Spleen (tissue), 11 donors: ENCODE results near the gene RPTOR. TPM values are rescaled to one million over a fixed set of nuclear protein-coding genes. Genes with fewer than 3 reads are reported as not detected.

ENCODE experiments used
- DNase-seq: peaks from one replicate; pipeline ENCODE4 v3.0.0-alpha.2; 2020
- H3K27ac ChIP-seq, 8 donors: fragments of 200-600 bp; sonication (generic) in 7 of 8; 1 replicate in 4 of 8; 2 replicates in 4 of 8; pipeline versions ENCODE4 v1.5.0 to v1.8.0; 2016 to 2021; ENCODE audit warnings: inconsistent platforms in 4 of 8, mild to moderate bottlenecking in 4 of 8, moderate library complexity in 1 of 8
- H3K27me3 ChIP-seq, 7 donors: fragments of 200-600 bp; sonication (generic) in 6 of 7; replicated peaks in 1 of 7; 1 replicate in 4 of 7; 2 replicates in 3 of 7; pipeline versions ENCODE4 v1.5.0 to v1.8.0; 2016 to 2021; ENCODE audit warnings: inconsistent platforms in 3 of 7, mild to moderate bottlenecking in 1 of 7
- H3K36me3 ChIP-seq, 6 donors: fragments of 200-600 bp; sonication (generic) in 5 of 6; 1 replicate in 4 of 6; 2 replicates in 2 of 6; pipeline versions ENCODE4 v1.5.0 to v1.8.0; 2016 to 2021; ENCODE audit warnings: inconsistent platforms in 2 of 6
- H3K4me1 ChIP-seq, 6 donors: fragments of 200-600 bp; sonication (generic) in 5 of 6; 1 replicate in 3 of 6; 2 replicates in 3 of 6; pipeline versions ENCODE4 v1.5.0 to v1.8.0; 2016 to 2021; ENCODE audit warnings: inconsistent platforms in 3 of 6
- H3K4me3 ChIP-seq, 8 donors: fragments of 200-600 bp; sonication (generic) in 7 of 8; 1 replicate in 4 of 8; 2 replicates in 4 of 8; pipeline versions ENCODE4 v1.5.0 to v1.8.0; 2016 to 2021; ENCODE audit warnings: inconsistent platforms in 4 of 8, mild to moderate bottlenecking in 4 of 8, moderate library complexity in 2 of 8
- H3K9me3 ChIP-seq, 8 donors: fragments of 200-600 bp; sonication (generic) in 7 of 8; 1 replicate in 4 of 8; 2 replicates in 4 of 8; pipeline versions ENCODE4 v1.5.0 to v1.8.0; 2016 to 2021; ENCODE audit warnings: inconsistent platforms in 4 of 8
- CTCF ChIP-seq, 11 experiments: fragments of 200-600 bp in 7 of 11; fragments of 450-650 bp in 4 of 11; sonication (generic) in 4 of 11; IDR thresholded peaks in 8 of 11; conservative IDR thresholded peaks in 3 of 11; 1 replicate in 7 of 11; 2 replicates in 4 of 11; pipeline versions ENCODE4 v1.4.0 to v1.8.0; 2016 to 2021; ENCODE audit warnings: antibody characterized with exemption in 11 of 11, inconsistent platforms in 4 of 11, mild to moderate bottlenecking in 1 of 11
- POLR2A ChIP-seq, 3 donors: fragments of 450-650 bp; IDR thresholded peaks; one replicate each; pipeline ENCODE4 v1.5.1; 2017; ENCODE audit warnings: antibody characterized with exemption in 3 of 3, mild to moderate bottlenecking in 1 of 3
- POLR2AphosphoS5 ChIP-seq, 3 donors: sonication (generic); formaldehyde crosslinking; IDR thresholded peaks; one replicate each; pipeline ENCODE4 v1.5.1; 2017; ENCODE audit warnings: antibody characterized with exemption in 3 of 3
- WGBS, 5 donors: extraction: QIAGEN DNeasy Blood & Tissue Kit in 3 of 5; methylation state at CpG; one replicate each; pipeline versions ENCODE4 v1.1.5 to v1.1.7; 2013 to 2018; 5-methylcytosine and 5-hydroxymethylcytosine counted together
- intact Hi-C: fragments of 100-400 bp; cut with DNase I; formaldehyde crosslinking; loops from one replicate; pipeline ENCODE4 v1.15.0; 2023; ENCODE audit warnings: low total_unique reads
- polyA plus RNA-seq, 3 donors: library from polyadenylated mRNA; stranded (reverse); fragments of 200-250 nt; gene quantifications; one replicate each; pipeline ENCODE4 v1.2.1, GENCODE V29; 2013
- small RNA-seq, 4 donors: library from RNA; depleted of rRNA; stranded (forward); fragments of <200 nt; gene quantifications; one replicate each; pipeline ENCODE3, GENCODE V24; 2016
- total RNA-seq, 7 donors: library from RNA; depleted of rRNA in 3 of 7; stranded (reverse); fragments of >200 nt in 3 of 7; fragmentation: NEBNext Ultra II Directional in 4 of 7; extraction: Animal tissue kit (Norgen Biotek cat#: 25700) in 4 of 7; gene quantifications; one replicate each; pipeline versions ENCODE4 v1.1.0 to v1.2.1, GENCODE V29; 2016 to 2021
- donor health status: healthy with polysubstance abuse.
- donor health status: DM: no; HTN: no; CAD: no; lungs with moderate emphysema.
- donor health status: DM: no; HTN: no; CAD: no.
- donor health status: Bipolar disorder and iron deficiency.
- donor health status: healthy.
- donor health status: DM: no; HTN: no; CAD: no.
- donor health status: DM: yes; HTN: yes; CAD: no.

Gene RPTOR
- total and polyA plus RNA-seq, 10 donors, result 3.1 to 61.2 (median 40.7) TPM

- Histone ChIP-seq H3K36me3 (no peaks in the 10 kb centered on the region), H3K4me1 (peaks cover 11 to 29% (median 22%) of the 10 kb centered on the region in 6 donors), H3K27me3 (no peaks in the 10 kb centered on the region), H3K9me3 (peaks cover 0 to 33% (median 23%) of the 10 kb centered on the region in 8 donors), H3K27ac (no peak overlapping the region), H3K4me3 (no peak overlapping the region)
- TF ChIP-seq CTCF (IDR thresholded peaks at IDR 0.05 in 8 of 11, conservative IDR thresholded peaks at IDR 0.05 in 3 of 11) (no peak), POLR2AphosphoS5 (IDR thresholded peaks at IDR 0.05) (no peak), POLR2A (IDR thresholded peaks at IDR 0.05) (no peak)
- WGBS, 5 donors, result 88 to 100% (median 98%) methylated on average over 1 of the region's 1 CpG
- intact Hi-C loops, result no loop called here
- no peak for DNase-seq
Measured at GRCh38 chr17:81015136-81015535, 470.5 kb downstream of the RPTOR start.

Small RNA genes lying within 50 kb of the gene (small RNA-seq; reads per million reads assigned to genes)
- 0 reads per million in 4 donors for gene AC120024.2
- 0 reads per million in 4 donors for gene AC120024.3

Other genes starting within 250 kb of the RPTOR start
- 10 to 100 TPM; 20.3 to 47.4 (median 29.0) TPM for gene ENDOV, start 129.7 kb upstream of the RPTOR start, total RNA-seq
- 10 to 100 TPM in 2 of 3 donors, 1 to 10 TPM in 1; 9.7 to 22.2 (median 18.9) TPM for gene ENDOV, start 129.7 kb upstream of the RPTOR start, polyA plus RNA-seq
- 10 to 100 TPM in 1 of 7 donors, 1 to 10 TPM in 5, under 1 TPM in 1; 0.60 to 14.0 (median 7.3) TPM for gene NPTX1, start 68.2 kb upstream of the RPTOR start, total RNA-seq
- gene NPTX1, start 68.2 kb upstream of the RPTOR start, polyA plus RNA-seq, result under 1 TPM; 0.04 to 0.48 (median 0.15) TPM